GM19043 (cell line): ENCODE measurements around the gene BTNL8.

ENCODE experiments used
- ATAC-seq: cut with Tn5 transposase; IDR thresholded peaks from one replicate; pipeline ENCODE4 v1.9.1; 2021; ENCODE audit warnings: low read depth; ENCODE audit not compliant: unreplicated experiment

The BTNL8 gene, protein sequence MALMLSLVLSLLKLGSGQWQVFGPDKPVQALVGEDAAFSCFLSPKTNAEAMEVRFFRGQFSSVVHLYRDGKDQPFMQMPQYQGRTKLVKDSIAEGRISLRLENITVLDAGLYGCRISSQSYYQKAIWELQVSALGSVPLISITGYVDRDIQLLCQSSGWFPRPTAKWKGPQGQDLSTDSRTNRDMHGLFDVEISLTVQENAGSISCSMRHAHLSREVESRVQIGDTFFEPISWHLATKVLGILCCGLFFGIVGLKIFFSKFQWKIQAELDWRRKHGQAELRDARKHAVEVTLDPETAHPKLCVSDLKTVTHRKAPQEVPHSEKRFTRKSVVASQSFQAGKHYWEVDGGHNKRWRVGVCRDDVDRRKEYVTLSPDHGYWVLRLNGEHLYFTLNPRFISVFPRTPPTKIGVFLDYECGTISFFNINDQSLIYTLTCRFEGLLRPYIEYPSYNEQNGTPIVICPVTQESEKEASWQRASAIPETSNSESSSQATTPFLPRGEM

DNA sequence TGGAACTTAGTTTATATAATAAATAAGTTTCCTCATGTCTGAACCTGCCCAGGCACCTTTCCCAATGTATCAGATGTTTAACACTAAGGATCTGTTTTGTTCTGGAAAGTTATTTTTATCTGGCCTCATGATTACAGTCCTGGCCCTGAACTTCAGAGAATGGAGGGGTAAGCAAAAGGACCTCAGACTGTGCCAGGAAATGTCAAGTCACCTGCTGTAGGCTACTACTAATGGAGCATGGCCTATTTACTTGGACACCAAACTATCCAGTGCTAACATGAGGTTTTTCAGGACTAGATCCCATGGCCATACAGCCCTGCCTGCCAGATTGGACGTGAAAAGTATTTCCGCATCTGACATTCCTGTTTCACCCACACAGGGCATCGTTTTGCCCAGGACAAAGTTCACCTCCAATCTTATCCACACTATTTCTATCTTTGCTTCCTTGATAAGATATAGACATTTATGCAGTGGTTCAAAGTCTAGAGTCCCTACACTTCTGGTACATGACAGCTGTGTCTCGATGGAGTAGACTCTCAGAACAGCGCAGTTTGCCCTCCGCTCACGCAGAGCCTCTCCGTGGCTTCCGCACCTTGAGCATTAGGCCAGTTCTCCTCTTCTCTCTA lies at the start of gene BTNL8:
Gene BTNL8 (plus strand): TSS at position 539 of the 626 bp plus-strand sequence. CDS start 152 bp downstream, outside the sequence.
- no peak for ATAC-seq

DNA sequence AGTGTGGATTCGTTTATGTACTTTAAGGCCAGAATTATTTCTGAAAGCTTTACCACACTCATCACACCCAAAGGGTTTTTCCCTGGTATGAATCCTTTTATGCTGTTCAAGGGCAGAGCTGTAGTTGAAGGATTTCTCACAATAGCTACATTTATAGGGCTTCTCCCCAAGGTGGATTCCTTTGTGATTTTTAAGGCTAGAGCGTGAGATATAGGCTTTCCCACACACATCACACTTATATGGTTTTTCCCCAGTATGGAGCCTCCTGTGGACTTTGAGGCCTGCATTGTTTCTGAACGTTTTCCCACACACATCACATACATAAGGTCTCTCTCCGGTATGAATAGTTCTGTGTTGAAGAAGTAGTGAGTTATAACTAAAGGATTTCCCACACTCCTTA lies 49.1 kb upstream of the BTNL8 start:
- ATAC-seq: no peak

DNA sequence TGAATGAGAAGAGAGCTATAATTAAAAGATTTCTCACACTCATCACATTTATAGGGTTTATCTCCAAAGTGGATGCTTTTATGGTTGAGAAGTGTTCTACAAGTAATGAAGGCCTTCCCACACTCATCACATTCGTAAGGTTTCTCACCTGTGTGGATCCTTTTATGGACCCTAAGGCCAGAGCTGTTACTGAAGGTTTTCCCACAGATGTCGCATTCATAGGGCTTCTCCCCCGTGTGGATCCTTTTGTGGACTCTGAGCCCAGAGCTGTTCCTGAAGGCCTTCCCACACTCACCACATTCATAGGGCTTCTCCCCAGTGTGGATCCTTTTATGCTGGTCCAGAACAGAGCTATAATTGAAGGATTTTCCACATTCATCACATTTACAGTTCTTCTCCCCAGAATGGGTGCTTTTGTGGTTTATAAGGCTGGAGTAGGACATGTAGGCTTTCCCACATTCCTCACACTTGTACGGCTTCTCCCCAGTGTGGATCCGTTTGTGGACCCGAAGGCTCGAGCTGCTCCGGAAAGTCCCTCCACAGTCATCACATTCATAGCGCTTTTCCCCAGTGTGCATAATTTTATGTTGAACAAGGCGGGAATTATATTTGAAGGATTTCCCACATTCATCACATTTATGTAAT lies 48.4 kb upstream of the BTNL8 start:
- ATAC-seq: no peak

DNA sequence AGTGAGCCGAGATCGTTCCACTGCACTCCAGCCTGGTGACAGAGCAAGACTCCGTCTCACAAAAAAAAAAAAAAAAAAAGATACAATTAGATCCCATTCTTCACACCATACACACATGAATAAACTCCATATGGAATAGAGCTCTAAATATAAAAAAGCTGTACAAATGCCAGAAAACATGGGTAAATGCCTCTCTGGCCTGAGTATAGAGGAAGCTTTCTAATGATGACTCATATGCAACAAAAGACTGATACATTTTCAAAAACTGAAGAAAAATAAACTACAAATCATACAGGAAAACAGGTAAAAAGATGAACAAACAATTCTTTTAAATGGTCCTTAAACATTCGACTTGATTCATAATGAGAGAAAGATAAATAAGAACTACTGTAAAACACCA lies 46.5 kb upstream of the BTNL8 start:
- no peak for ATAC-seq

DNA sequence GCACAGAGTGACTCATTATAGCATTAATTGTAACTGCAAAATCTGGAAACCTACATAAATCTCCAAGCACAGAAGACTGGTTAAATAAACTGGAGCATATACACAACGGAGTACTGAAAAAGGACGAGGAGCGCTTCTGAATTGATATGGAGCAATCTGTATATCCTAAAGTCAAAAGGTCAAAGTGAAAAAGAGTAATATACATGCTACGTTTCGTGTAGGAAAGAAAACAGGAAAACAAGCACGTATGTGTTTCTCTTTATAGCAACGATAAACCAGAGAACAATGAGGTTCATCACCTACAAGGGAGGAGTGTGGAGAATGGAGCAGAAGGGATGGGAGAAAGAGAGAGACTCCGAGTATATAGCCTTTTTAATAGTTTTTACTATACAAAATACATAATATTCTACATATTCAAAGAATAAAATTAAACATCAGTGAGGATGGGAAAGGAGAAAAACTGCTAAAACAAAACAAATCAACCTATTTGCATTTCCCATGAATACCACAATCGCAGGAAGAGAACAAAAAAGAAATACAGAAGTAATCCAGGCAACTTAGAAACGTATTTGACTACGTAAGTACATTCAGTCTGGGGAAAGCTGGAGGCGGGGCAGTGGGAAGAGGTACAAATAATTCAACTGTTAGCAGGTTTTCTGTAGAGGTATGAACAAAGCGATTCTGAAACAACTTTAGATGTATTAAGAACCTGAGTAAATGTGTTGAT lies 45.7 kb upstream of the BTNL8 start:
- ATAC-seq: no peak

DNA sequence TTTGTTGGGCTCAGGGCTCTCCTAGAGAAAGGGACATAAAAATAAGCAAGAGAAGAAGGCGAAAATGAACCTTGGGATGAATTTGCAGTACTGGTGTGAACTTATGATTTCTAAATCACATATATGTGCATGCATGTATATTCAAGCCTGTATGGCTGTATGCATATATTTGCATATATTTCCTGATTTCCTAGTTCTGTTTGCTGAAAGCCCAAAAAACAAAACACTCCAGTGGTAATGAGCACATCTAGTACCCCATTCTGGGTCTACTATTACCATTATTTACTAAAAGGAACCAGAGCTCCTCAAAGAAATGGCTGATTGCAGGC lies 45.1 kb upstream of the BTNL8 start:
- ATAC-seq: no peak

DNA sequence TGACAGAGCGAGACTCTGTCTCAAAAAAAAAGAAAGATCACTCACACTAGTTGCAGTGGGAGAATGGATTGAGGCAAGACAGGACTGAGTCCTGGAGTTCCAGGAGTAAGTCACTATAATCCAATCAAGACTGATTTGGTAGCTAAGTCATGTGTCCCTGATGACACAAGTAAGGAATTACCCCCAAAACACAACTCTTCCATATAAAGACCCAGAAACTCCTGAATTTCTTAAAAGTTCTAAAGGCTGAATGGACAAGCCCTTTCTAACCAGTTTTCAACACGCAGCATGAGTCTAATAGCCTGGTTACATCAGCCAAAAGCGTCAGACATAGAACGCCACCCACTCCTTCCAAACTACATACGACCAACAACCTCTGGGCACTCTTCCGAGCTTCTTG lies 40.4 kb upstream of the BTNL8 start:
- no peak for ATAC-seq

DNA sequence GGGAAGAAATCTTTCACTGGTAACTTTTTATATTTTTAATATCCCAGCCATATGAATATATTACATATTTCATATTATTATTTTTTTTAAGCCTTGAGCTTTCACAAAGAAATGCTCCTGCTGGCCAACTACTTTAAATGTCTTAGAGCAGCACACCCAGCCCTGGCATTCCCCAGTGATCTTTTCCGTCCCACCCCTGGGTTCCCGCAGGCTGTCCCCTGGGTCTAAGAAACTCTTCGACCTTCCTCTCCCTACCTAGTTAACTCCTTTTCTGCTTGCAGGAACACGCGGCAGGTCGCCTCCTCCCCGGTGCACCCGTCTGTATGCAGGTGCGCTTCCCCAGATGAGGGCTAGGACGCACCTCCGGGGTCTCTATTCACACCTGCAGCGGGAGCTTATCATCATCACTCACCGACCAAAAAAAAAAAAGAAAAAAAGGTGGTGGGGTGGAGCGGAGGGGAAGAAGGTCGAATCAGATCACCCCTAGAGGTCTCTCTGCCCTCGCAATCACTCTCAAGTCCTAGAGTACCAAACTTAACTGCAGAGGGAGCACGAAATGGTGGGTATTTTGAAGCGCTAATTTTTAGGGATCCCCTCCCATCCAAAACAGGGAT lies 38.6 kb upstream of the BTNL8 start:
- peak; percentile 39 for ATAC-seq

DNA sequence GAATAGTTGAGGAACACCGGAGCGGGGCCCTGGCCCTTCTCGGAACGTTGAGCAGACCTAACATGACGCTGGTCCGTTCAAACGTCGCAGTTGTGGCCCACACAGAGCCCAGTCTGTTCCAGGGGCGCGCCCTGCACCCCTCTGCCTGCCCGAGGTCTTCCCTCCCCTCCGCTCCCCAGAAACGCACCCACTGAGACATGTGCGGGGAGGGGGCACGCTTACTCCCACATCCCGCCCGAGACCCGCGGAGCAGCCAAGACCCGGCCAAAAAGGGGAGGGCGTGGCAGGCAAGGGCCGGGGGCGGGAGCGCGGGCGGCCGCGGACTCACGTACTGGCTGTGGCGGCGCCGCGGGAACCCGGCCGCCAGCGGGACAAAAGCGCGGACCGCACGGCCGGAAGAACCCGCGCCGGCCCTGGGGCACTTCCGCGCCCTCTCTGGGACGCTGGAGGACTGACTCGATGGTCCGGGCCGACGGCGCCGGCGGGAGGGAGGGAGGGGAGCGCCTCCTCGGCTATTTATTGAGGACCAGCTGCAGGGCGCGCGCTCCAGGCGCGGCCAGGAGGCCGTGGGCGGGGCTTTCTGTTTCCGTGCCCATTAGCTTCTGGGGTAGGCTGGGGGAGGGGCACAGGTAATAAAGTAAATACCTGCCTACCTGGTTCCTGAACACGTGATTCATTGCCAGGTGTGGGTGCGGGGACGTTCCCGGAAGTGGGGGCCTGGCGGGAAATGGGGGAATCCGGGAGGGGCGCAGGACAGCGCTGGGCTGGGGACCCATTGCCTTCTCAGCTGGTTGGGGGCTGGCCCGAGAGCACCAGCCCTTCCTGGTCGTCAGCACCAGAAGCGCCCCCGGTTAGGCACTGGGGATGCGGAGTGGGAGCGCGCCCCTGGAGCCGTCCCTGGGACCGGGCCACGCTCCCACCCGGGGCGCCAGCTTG lies 37.8 kb upstream of the BTNL8 start, which contains the start of gene ZFP62:
Gene ZFP62 (minus strand): TSS at position 390 of the 936 bp plus-strand sequence. CDS start 57 bp downstream, at position 333.
- peak; percentile 82 for ATAC-seq

DNA sequence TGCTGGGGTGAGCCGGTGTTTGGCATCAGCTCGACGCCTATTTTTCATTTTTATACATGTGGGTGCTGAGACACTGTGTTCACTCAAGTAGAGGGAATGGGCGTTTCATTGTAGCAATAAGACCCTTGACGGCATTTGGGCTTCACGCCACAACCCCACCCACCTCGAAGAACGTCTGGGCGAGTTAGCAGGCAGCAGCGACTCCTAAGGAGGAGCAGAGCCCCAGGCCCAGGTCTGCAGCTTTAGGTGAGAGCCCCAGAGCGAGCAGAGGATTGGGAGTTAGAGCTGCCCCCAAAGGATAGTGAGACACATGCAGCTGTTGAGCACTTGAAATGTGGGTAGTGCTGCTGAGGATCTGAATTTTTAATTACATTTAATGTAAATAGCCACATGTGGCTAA lies 36.3 kb upstream of the BTNL8 start:
- no peak for ATAC-seq

DNA sequence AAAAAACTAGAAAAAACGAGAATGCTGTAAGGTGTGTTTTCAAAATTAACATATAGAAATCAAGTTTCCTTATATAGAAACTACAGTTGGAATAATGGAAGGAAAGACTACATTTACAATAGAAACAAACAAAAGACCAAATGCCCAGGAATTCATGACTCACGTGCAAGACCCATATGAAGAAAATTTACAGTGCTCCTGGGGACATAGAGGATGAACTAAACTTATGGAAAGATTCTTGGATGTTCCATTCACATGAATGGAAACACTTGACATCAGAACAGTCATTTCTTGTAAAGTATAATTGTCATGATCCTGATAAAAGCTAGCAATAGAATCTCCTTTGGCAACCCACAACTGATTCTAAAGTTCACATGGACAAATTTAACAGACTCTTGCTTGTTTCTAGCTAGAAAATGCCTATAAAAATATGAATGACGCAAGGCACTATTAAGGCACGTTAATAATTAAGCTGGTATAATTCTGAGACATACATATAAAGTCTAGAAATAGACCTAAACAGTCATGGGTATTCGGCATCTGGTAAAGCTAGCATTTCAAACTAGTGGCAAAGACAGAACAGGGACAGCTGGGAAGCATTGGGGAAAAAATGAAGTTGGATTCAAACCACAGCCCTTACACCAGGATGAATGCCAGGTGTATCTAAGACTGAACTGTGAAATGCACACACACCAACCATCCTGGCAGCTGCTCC lies 32.8 kb upstream of the BTNL8 start:
- ATAC-seq: no peak

DNA sequence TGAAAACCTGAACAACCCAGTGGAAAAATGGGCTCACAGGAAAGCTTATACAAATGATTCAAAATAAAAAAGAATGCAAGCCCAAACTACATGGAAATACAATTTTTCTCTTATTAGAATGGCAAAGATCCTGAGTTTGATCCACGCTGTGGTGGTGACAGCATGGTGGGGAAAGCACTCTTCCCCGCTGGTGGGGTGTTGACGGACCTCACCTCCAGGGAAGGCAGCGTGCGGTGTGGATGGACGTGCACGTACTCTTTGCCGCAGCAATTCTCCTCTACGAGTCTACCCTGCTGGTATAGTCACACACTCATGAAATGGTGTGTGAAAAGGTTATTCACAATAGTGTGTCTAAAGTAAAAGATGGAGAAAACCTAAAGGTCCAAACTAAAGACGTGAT lies 32.0 kb upstream of the BTNL8 start:
- no peak for ATAC-seq

DNA sequence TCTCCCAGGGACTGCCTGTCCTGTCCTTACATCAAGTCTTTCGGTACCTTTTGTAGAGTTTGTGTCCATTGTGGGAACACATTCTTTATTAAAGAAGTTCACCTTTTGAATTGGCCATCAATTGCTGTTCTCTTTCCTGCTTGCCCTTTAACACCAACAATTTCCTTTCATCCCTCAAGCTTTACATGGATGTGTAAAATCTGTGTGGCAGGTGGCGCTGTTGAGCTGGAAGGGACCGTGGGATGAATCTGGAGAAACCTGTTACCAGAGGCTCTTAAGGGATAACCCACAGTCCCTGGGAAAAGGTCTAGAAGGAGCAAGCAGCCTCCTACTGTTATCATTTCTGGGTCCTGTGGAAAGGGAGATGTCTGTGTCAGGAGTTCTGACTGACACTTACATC lies 30.0 kb upstream of the BTNL8 start:
- no peak for ATAC-seq

DNA sequence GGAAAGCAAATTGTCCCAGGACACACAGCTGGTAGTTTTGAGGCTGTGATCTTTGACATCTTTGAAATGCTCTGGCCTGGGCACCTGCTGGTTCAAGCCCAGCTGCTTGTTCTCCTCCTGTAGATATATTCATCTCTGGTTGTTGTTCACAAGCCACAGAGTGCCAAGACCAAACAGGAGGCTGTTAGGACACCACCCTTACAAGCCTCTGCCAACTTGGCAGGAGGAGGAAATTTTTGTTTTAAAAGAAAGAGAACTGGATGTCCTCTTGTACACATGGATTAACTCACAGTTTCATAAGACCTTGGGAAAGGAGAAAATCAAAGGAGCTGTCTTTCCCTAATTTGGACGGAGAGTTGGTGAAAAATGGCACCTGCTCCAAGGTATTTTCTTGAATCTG lies 29.4 kb upstream of the BTNL8 start:
- ATAC-seq: no peak

DNA sequence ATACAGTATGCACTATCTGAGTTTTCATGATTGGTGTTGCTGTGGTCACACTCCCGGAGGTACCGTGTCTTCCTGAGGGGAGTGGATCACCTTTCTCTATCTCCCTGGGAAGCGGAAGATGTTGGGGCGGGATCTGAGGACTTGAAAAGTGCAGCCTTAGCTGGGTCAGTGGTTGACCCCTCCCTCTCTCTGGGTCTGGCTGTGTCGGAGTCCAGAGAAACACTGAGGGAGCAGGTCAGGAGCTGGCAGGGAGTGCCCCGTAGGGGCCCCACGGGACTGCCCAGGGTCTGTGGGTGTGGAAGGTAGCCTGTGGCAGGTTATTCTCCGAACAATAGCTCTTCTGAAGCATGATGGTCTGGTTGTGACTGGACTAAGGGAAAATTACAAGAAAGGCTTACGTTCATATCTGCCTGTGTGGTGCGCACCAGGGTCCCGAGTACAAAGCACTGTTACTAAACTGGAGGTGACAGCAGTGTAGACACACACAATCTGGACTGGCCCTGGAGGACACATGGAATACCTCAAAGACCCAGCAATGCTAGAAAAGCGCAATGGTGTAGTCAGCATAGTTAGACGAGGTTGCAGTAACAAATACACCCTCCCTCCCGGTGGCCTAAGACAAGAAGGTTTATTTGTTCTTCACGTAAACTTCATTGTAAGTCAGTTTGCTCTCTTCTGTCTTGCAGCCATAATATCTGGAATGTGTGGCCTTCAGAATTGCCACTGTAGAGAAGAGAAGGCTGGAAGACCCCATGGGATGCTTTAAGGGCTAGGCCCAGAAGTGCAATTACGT lies 28.5 kb upstream of the BTNL8 start:
- no peak for ATAC-seq

DNA sequence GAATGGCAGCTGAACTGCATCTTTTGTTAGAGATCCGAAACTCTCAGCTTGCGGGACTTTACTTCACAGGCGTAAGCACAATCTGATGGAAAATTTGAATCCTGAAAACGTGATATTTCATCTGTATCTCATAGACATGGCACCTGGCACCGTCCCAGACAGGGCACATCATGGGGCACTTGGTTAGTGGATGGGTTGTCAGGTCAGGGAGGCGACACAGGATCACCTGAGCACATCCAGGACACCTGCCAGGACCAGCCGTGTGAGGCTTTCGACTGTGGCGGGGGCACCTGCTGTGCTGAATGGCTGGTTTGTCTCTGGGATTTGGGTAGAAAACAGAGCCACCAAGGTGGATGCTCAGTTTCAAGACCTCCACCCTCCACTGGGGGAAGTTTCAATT lies 26.5 kb upstream of the BTNL8 start:
- no peak for ATAC-seq

DNA sequence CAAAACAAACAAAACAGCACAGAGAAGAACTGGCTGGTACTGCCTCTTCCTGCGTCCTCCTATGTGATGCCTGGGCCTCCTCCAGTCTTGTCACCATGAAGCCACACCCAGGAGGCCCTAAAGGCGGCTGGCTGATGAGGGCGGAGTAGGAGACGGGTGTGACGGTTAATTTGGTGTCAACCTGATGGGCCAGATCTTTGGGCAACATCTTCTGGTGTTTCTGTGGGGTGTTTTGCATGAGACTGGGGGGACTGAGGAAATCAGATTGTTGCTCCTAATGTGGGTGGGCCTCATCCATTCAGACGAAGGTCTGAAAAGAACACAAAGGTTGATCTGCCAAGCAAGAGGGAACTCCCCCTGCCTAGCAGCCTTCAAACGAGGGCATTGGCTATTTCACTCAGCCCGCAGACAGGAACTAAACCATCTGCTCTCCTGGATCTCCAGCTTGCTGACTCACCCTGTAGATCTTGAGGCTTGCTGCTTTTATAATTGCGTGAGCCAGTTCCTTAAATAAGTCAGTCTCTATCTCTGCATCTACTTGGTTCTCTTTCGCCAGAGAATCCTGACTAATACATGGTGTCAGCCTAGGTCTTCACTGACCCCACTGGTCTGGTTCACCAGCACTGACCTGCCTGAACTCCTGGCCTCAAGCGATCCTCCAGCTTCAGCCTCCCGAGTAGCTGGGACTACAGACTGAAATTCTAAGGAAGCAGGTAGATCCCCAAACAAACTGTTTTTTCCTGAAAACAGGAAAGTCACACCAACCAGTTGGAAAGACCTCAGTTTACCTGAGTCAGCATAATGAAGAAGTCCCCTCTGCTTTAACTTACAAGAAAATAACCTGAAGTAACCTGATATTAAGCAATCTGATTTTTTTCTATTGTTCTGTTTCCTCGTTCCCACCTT lies 25.1 kb upstream of the BTNL8 start:
- no peak for ATAC-seq
